Measurements from ENCODE around the gene EXOC1.

Gene EXOC1

GRCh38 chr4:55822329-55822728 lies 31.1 kb upstream of the EXOC1 start:
- Histone ChIP-seq H3K9me2 (replicated peaks; ENCODE audit: insufficient read depth, low read length) (no peaks in the 10 kb centered on the region), H3K27ac (ENCODE audit: low read depth, low read length) (no peak overlapping the region), H3K36me3 (ENCODE audit: low read length) (no peaks in the 10 kb centered on the region), H3K79me2 (ENCODE audit: insufficient read depth, low read length) (no peaks in the 10 kb centered on the region), H3K9me3 (ENCODE audit: insufficient read depth, low read length) (no peaks in the 10 kb centered on the region), H3K9ac (ENCODE audit: low read length) (no peak overlapping the region), H3K27me3 (ENCODE audit: low read length) (no peaks in the 10 kb centered on the region), H3F3A (ENCODE audit: insufficient read depth) (no peaks in the 10 kb centered on the region), H3K4me3 (ENCODE audit: insufficient read depth, low read length, poor library complexity, severe bottlenecking) (no peak overlapping the region), H3K4me2 (ENCODE audit: low read depth, low read length, poor library complexity, severe bottlenecking) (no peak overlapping the region), H2AFZ (ENCODE audit: low read depth, low read length, severe bottlenecking) (no peak overlapping the region), H4K20me1 (ENCODE audit: low read depth, low read length) (no peaks in the 10 kb centered on the region)
- no peak for TF ChIP-seq EZH2phosphoT487 (conservative IDR thresholded peaks at IDR 0.05; ENCODE audit: low read length)
- TF ChIP-seq CTCF (IDR thresholded peaks at IDR 0.05; ENCODE audit: insufficient read depth, low read length, poor library complexity, severe bottlenecking) = no peak

GRCh38 chr4:55824865-55825264 lies 28.6 kb upstream of the EXOC1 start:
- H2AFZ ChIP-seq (ENCODE audit: low read depth, low read length, severe bottlenecking) = no peak overlapping the region
- no peaks in the 10 kb centered on the region for H3K79me2 ChIP-seq (ENCODE audit: insufficient read depth, low read length)
- no peaks in the 10 kb centered on the region for H3K36me3 ChIP-seq (ENCODE audit: low read length)
- no peaks in the 10 kb centered on the region for H3K9me3 ChIP-seq (ENCODE audit: insufficient read depth, low read length)
- no peaks in the 10 kb centered on the region for H3K9me2 ChIP-seq (replicated peaks; ENCODE audit: insufficient read depth, low read length)
- H3K27ac ChIP-seq (ENCODE audit: low read depth, low read length) = no peak overlapping the region
- TF ChIP-seq EZH2phosphoT487 (conservative IDR thresholded peaks at IDR 0.05; ENCODE audit: low read length) (no peak), CTCF (IDR thresholded peaks at IDR 0.05; ENCODE audit: insufficient read depth, low read length, poor library complexity, severe bottlenecking) (no peak)
- H3K27me3 ChIP-seq (ENCODE audit: low read length) = no peaks in the 10 kb centered on the region
- no peak overlapping the region for H3K9ac ChIP-seq (ENCODE audit: low read length)
- no peaks in the 10 kb centered on the region for H3F3A ChIP-seq (ENCODE audit: insufficient read depth)
- no peak overlapping the region for H3K4me2 ChIP-seq (ENCODE audit: low read depth, low read length, poor library complexity, severe bottlenecking)
- H3K4me3 ChIP-seq (ENCODE audit: insufficient read depth, low read length, poor library complexity, severe bottlenecking) = no peak overlapping the region
- H4K20me1 ChIP-seq (ENCODE audit: low read depth, low read length) = no peaks in the 10 kb centered on the region

- no peaks in the 10 kb centered on the region for H3F3A ChIP-seq (ENCODE audit: insufficient read depth)
- no peaks in the 10 kb centered on the region for H3K36me3 ChIP-seq (ENCODE audit: low read length)
- H3K9ac ChIP-seq (ENCODE audit: low read length) = no peak overlapping the region
- H3K4me3 ChIP-seq (ENCODE audit: insufficient read depth, low read length, poor library complexity, severe bottlenecking) = no peak overlapping the region
- no peaks in the 10 kb centered on the region for H3K9me2 ChIP-seq (replicated peaks; ENCODE audit: insufficient read depth, low read length)
- H3K27me3 ChIP-seq (ENCODE audit: low read length) = no peaks in the 10 kb centered on the region
- H3K79me2 ChIP-seq (ENCODE audit: insufficient read depth, low read length) = no peaks in the 10 kb centered on the region
- no peak overlapping the region for H3K27ac ChIP-seq (ENCODE audit: low read depth, low read length)
- H2AFZ ChIP-seq (ENCODE audit: low read depth, low read length, severe bottlenecking) = no peak overlapping the region
- no peaks in the 10 kb centered on the region for H3K9me3 ChIP-seq (ENCODE audit: insufficient read depth, low read length)
- no peak for TF ChIP-seq CTCF (IDR thresholded peaks at IDR 0.05; ENCODE audit: insufficient read depth, low read length, poor library complexity, severe bottlenecking)
- TF ChIP-seq EZH2phosphoT487 (conservative IDR thresholded peaks at IDR 0.05; ENCODE audit: low read length) = no peak
- H3K4me2 ChIP-seq (ENCODE audit: low read depth, low read length, poor library complexity, severe bottlenecking) = no peak overlapping the region
- no peaks in the 10 kb centered on the region for H4K20me1 ChIP-seq (ENCODE audit: low read depth, low read length)
Measured at GRCh38 chr4:55826986-55827385, 26.5 kb upstream of the EXOC1 start.

Measured in SU-DHL-6 (cell line).